Measurements from ENCODE around the gene TAB3.

Gene TAB3

GRCh38 chrX:30779453-30780030, 109.5 kb downstream of the TAB3 start:
- no peak overlapping the region for H3K4me3 ChIP-seq (ENCODE audit: low read depth, low read length)
- DNase-seq (ENCODE audit: low read depth): no peak
- TF ChIP-seq POLR2A (IDR thresholded peaks at IDR 0.05; ENCODE audit: extremely low read depth, insufficient read length) (no peak), MYC (IDR thresholded peaks at IDR 0.05; ENCODE audit: low read depth, low read length) (no peak), MAX (IDR thresholded peaks at IDR 0.05; ENCODE audit: low read depth, low read length) (no peak), CTCF (IDR thresholded peaks at IDR 0.05; ENCODE audit: low read depth, low read length) (no peak)

- TF ChIP-seq POLR2A (IDR thresholded peaks at IDR 0.05; ENCODE audit: extremely low read depth, insufficient read length): no peak
- no peak for TF ChIP-seq MYC (IDR thresholded peaks at IDR 0.05; ENCODE audit: low read depth, low read length)
- TF ChIP-seq MAX (IDR thresholded peaks at IDR 0.05; ENCODE audit: low read depth, low read length): no peak
- no peak for TF ChIP-seq CTCF (IDR thresholded peaks at IDR 0.05; ENCODE audit: low read depth, low read length)
- DNase-seq (ENCODE audit: low read depth): no peak
Measured at GRCh38 chrX:30777575-30777974, 111.5 kb downstream of the TAB3 start.

More at GRCh38 chrX:30777575-30777974, 111.5 kb downstream of the TAB3 start:
- H3K4me3 ChIP-seq (ENCODE audit: low read depth, low read length): no peak overlapping the region
